ENCODE data around the gene BANP.

DNA sequence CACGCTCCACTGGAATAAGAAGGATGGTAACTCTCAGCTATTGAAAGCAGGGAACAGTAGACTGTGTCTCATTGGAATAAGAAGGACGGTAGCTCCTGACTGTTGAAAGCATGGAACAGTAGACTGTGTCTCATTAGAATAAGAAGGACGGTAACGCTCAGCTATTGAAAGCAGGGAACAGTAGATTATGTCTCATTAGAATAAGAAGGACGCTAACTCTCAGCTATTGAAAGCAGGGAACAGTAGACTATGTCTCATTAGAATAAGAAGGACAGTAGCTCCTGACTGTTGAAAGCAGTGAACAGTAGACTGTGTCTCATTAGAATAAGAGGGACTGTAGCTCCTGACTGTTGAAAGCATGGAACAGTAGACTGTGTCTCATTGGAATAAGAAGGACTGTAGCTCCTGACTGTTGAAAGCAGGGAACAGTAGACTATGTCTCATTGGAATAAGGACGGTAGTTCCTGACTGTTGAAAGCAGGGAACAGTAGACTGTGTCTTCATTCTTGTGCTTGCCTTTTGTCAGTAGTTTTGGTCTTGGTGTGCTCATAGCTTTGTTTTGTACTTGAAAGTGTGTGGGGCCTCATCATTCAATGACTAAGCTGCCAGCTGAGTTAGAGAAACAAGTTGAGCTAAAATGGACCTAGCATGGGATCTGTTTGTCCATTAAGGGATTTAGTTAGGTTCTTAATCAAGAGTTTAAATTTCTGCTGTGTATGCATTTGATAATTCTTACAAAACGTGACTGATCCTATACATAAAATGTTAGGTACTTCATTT is 58.5 kb downstream of the BANP start:
- TF ChIP-seq POLR2A (IDR thresholded peaks at IDR 0.05; ENCODE audit: low read depth, low read length), result no peak
- TF ChIP-seq POLR2AphosphoS5 (IDR thresholded peaks at IDR 0.05; ENCODE audit: low read depth, low read length), result no peak
- TF ChIP-seq TAF1 (IDR thresholded peaks at IDR 0.05; ENCODE audit: low read depth, low read length), result no peak
